Hematopoietic multipotent progenitor cell treated with erythropoietin and hydrocortisone succinate and interleukin-3 and kit ligand, for 15 days (in vitro differentiated cells): ENCODE measurements around the gene RPL29.

ENCODE experiments used
- DNase-seq: peaks from one replicate; pipeline ENCODE4 v3.0.0-alpha.2; 2015; ENCODE audit warnings: low spot score

The RPL29 gene

GRCh38 chr3:51963951-51964451 lies 31.7 kb downstream of the RPL29 start:
- DNase-seq, result no peak

- no peak for DNase-seq
Observed at GRCh38 chr3:51962854-51963530, 32.7 kb downstream of the RPL29 start.

- no peak for DNase-seq
Observed at GRCh38 chr3:51961602-51962569, 33.8 kb downstream of the RPL29 start.

- no peak for DNase-seq
Observed at GRCh38 chr3:51961011-51961410, 34.7 kb downstream of the RPL29 start.

DNA sequence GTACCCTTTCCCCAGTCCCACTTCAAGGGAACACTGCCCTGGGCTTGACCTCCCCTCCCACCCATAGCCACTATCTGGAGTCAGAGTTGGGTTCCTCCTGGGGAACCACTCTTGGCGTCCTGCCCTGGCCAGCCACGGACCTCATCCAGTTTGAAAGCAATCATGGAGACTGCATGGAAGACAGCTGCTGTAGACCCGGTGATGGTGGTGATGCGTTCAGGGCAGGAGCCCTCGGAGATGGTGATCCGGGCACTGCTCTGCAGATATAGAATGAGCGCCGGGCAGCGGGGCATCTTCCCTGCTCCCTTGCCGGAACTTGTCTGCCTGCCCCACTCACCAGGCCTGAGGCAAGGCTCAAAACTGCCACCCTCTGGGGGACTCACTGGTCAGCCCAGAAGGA lies 35.3 kb downstream of the RPL29 start:
- DNase-seq, result no peak

DNA sequence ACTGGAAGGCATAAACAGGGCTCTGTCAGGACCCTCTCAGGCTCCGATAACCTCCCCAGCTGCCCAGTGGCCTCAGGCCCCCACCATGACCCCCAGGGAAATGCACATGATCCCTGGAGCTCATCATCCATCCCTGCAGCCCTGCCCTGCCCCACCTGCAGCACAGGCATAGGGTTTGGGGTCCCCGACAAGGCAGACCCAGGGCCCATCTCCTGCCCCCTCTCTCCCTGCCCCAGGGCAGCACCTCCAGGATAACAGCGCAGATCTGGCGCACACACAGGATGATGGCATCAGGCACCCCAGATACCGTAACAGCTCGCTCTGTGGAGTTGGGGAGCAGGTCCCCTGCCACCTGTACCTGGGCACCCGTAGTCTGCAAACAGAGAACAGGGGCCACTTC lies 36.0 kb downstream of the RPL29 start:
- DNase-seq, result no peak

- no peak for DNase-seq
Observed at GRCh38 chr3:51958603-51959521, 36.8 kb downstream of the RPL29 start.

GRCh38 chr3:51957520-51958205 lies 38.0 kb downstream of the RPL29 start:
- no peak for DNase-seq

- DNase-seq, result no peak
Observed at GRCh38 chr3:51955893-51956770, 39.6 kb downstream of the RPL29 start.

- DNase-seq, result no peak
Observed at GRCh38 chr3:51955175-51955892, 40.4 kb downstream of the RPL29 start, which contains the start of gene GPR62. GPR62 (plus strand) TSS chr3:51955381; CDS start chr3:51955653, 272 bp downstream.

DNA sequence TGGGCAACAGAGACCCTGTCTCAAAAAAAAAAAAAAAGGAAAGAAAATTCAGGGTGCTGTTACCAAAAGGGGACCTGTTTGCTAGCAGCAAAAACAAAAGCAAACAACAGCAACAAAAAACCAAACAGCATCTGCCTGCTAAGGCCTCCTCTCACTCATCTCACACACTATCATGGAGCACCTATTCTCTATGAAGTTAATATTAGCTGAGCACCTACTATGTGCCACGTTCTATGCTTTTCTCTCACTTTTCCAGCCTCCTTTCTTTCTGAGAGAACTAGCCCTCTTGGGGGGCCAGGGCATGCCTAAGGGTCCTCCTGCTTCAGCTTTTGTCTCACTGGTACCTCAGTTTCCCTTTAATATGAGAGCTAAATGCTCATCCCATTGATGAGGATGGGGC lies 41.0 kb downstream of the RPL29 start:
- no peak for DNase-seq

GRCh38 chr3:51954105-51954504 lies 41.6 kb downstream of the RPL29 start:
- DNase-seq, result no peak

GRCh38 chr3:51953445-51953844 lies 42.2 kb downstream of the RPL29 start:
- DNase-seq, result no peak

- no peak for DNase-seq
Observed at GRCh38 chr3:51950899-51951298, 44.8 kb downstream of the RPL29 start.

- no peak for DNase-seq
Observed at GRCh38 chr3:51949121-51949520, 46.6 kb downstream of the RPL29 start.

DNA sequence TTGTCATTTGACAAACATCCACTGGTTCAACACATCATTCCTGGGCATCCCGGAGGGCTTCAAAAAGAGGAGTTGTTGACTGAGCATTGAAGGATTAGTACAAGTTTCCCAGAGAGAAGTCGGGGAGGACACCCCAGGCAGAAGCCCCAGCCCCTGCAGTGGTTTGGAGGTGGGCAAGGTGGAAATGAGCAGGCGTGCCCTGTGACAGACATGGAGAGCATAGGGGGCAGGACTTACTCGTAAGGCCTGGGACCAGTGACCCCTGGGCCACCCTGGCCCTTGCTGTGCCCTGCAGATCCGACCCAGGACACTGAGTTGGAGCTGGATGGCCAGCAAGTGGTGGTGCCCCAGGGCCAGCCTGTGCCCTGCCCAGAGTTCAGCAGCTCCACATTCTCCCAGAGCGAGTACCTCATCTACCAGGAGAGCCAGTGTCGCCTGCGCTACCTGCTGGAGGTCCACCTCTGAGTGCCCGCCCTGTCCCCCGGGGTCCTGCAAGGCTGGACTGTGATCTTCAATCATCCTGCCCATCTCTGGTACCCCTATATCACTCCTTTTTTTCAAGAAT lies 47.6 kb downstream of the RPL29 start:
- DNase-seq, result no peak

- no peak for DNase-seq
Observed at GRCh38 chr3:51947215-51947900, 48.3 kb downstream of the RPL29 start.

DNA sequence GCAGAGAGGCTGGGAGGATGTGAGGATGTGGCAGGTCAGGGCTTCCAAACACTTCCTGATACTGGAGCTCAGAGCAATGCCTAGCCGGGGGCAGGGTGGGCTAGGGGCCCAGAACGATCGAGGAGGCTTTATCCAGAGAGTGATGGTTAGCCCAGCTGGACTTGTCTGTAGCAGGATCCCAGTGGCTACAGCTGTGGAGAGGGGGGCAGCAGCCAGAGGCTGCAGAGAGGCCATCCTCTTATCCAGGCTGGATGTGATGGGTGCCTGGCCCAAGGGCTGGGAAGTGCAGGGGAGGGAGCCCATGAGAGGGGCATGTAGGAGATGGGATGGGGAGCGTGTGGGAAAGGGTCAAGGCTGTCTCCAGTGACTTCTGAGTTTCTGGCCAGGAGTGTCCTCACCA lies 48.9 kb downstream of the RPL29 start:
- DNase-seq, result no peak
